Measurements from ENCODE around the gene SIGLECL1.

- TF ChIP-seq CTCF (IDR thresholded peaks at IDR 0.05; ENCODE audit: low read length) = no peak
- no peak for TF ChIP-seq EZH2 (IDR thresholded peaks at IDR 0.05; ENCODE audit: borderline replicate concordance, low read length)
Measured at GRCh38 chr19:51220996-51221395, 29.9 kb upstream of the SIGLECL1 start.
